HG03060 (cell line): ENCODE results near the gene C4BPB.

Experiments
- ATAC-seq: cut with Tn5 transposase; IDR thresholded peaks from one replicate; pipeline ENCODE4 v1.9.1; 2021; ENCODE audit warnings: low read depth, moderate number of reproducible peaks; ENCODE audit not compliant: unreplicated experiment

Gene C4BPB

GRCh38 chr1:207081088-207081487 is 7.6 kb upstream of the C4BPB start:
- ATAC-seq = no peak

GRCh38 chr1:207081806-207082205 is 6.9 kb upstream of the C4BPB start:
- ATAC-seq = no peak

- no peak for ATAC-seq
Measured at GRCh38 chr1:207084232-207084631, 4.4 kb upstream of the C4BPB start.

GRCh38 chr1:207084701-207085180 is 3.9 kb upstream of the C4BPB start:
- ATAC-seq = no peak

- ATAC-seq = no peak
Measured at GRCh38 chr1:207085887-207086286, 2.8 kb upstream of the C4BPB start.

- no peak for ATAC-seq
Measured at GRCh38 chr1:207088161-207088560, 499 bp upstream of the C4BPB start.

- no peak for ATAC-seq
Measured at GRCh38 chr1:207089627-207090355, 1.1 kb downstream of the C4BPB start.

- no peak for ATAC-seq
Measured at GRCh38 chr1:207091200-207091908, 2.7 kb downstream of the C4BPB start.

GRCh38 chr1:207093944-207094343 is 5.3 kb downstream of the C4BPB start:
- ATAC-seq = no peak

- no peak for ATAC-seq
Measured at GRCh38 chr1:207097871-207098324, 9.2 kb downstream of the C4BPB start.

GRCh38 chr1:207101720-207102119 is 13.1 kb downstream of the C4BPB start:
- no peak for ATAC-seq

- ATAC-seq = no peak
Measured at GRCh38 chr1:207102146-207102545, 13.5 kb downstream of the C4BPB start.

- ATAC-seq = no peak
Measured at GRCh38 chr1:207102659-207103058, 14.0 kb downstream of the C4BPB start.

GRCh38 chr1:207103892-207104373 is 15.3 kb downstream of the C4BPB start, which contains the start of gene C4BPA:
Gene C4BPA (plus strand): TSS chr1:207104233. CDS start chr1:207113026, 8,793 bp downstream.
- no peak for ATAC-seq

- ATAC-seq = no peak
Measured at GRCh38 chr1:207109004-207109403, 20.3 kb downstream of the C4BPB start.

- no peak for ATAC-seq
Measured at GRCh38 chr1:207112616-207113296, 24.1 kb downstream of the C4BPB start.

- ATAC-seq = no peak
Measured at GRCh38 chr1:207115269-207115668, 26.6 kb downstream of the C4BPB start.

GRCh38 chr1:207124389-207124788 is 35.7 kb downstream of the C4BPB start:
- no peak for ATAC-seq

GRCh38 chr1:207128336-207128921 is 39.8 kb downstream of the C4BPB start:
- ATAC-seq = no peak

- no peak for ATAC-seq
Measured at GRCh38 chr1:207129053-207129452, 40.4 kb downstream of the C4BPB start.
